Panc1 (cell line): ENCODE data around the gene MRPL27. TPM values are rescaled to one million over a fixed set of nuclear protein-coding genes. Genes with fewer than 3 reads are reported as not detected.
A peak's percentile ranks its signal among the peaks of the same experiment; 100 is the strongest.

Experiments
- ATAC-seq: fragments of 200-7000 bp; cut with Tn5 transposase; 2 replicates; pipeline ENCODE4 v1.9.1; 2020; ENCODE audit warnings: mild to moderate bottlenecking, moderate library complexity
- BruUV-seq: library from RNA; stranded (reverse); fragments of 400-500 nt; replicated peaks from 2 replicates; lab custom pipeline; 2021; lab: Mats Ljungman, UMichigan
- CTCF ChIA-PET: fragments of 300-600 bp; sonication (Branson Sonifier 250); formaldehyde crosslinking; loops from one replicate; lab custom pipeline; 2022; ENCODE audit warnings: antibody characterized with exemption; lab: Charles Lee
- POLR2A ChIA-PET: fragments of 300-600 bp; sonication (Branson Sonifier 250); formaldehyde crosslinking; loops from one replicate; lab custom pipeline; 2022; ENCODE audit warnings: antibody characterized with exemption; lab: Charles Lee
- DNase-seq: peaks from one replicate; pipeline ENCODE4 v3.0.0-alpha.2; 2010; ENCODE audit warnings: low read depth, low spot score
- H3K27ac ChIP-seq: 2 replicates; pipeline ENCODE4 v1.5.1; 2011; ENCODE audit warnings: mild to moderate bottlenecking, low read length, inconsistent platforms
- H3K27me3 ChIP-seq: fragments of 200-500 bp; sonication (Bioruptor generic); 2 replicates; pipeline ENCODE4 v1.6.0; 2014; ENCODE audit warnings: low read length, inconsistent platforms; ENCODE audit not compliant: control insufficient read depth, insufficient read depth
- H3K36me3 ChIP-seq: fragments of 200-500 bp; sonication (Bioruptor generic); 2 replicates; pipeline ENCODE4 v1.5.1; 2014; ENCODE audit warnings: inconsistent platforms, mild to moderate bottlenecking, low read length, moderate library complexity; ENCODE audit not compliant: control insufficient read depth, insufficient read depth
- H3K4me1 ChIP-seq: 2 replicates; pipeline ENCODE4 v1.5.1; 2011; ENCODE audit warnings: inconsistent platforms, mild to moderate bottlenecking, low read length, moderate library complexity; ENCODE audit not compliant: control insufficient read depth, insufficient read depth
- H3K4me3 ChIP-seq, 2 experiments: 2 replicates each; pipeline ENCODE4 v1.5.1; 2011 to 2012; ENCODE audit warnings: low read depth in 2 of 2, low read length in 2 of 2, mild to moderate bottlenecking in 2 of 2, inconsistent platforms in 1 of 2, moderate library complexity in 1 of 2
- H3K9me3 ChIP-seq: fragments of 200-500 bp; sonication (Bioruptor generic); 2 replicates; pipeline ENCODE4 v1.5.1; 2014; ENCODE audit warnings: low read depth, mild to moderate bottlenecking, inconsistent platforms, low read length, moderate library complexity; ENCODE audit not compliant: control insufficient read depth, insufficient read depth
- CTCF ChIP-seq: fragments of 450-650 bp; IDR thresholded peaks from 2 replicates; pipeline ENCODE4 v1.5.1; 2017; ENCODE audit warnings: mild to moderate bottlenecking
- POLR2AphosphoS5 ChIP-seq: IDR thresholded peaks from 2 replicates; pipeline ENCODE4 v1.6.1; 2012; ENCODE audit warnings: mild to moderate bottlenecking, low read depth, low read length, moderate library complexity
- REST ChIP-seq, 2 experiments: IDR thresholded peaks; 2 replicates each; pipeline ENCODE4 v1.6.1; 2011 to 2012; ENCODE audit warnings: low read depth in 2 of 2, control low read depth in 1 of 2, low read length in 1 of 2, mild to moderate bottlenecking in 1 of 2, moderate library complexity in 1 of 2; ENCODE audit not compliant: insufficient read depth in 1 of 2
- SIN3A ChIP-seq: IDR thresholded peaks from 2 replicates; pipeline ENCODE4 v1.6.1; 2012; ENCODE audit warnings: low read depth, mild to moderate bottlenecking, low read length, moderate library complexity, borderline replicate concordance; ENCODE audit not compliant: insufficient read depth
- TCF7L2 ChIP-seq: IDR thresholded peaks from 2 replicates; pipeline ENCODE4 v1.6.1; 2011; ENCODE audit warnings: mild to moderate bottlenecking, low read depth, low read length, inconsistent platforms
- in situ Hi-C: cut with HindIII; loops from 2 replicates; pipeline ENCODE4 v1.10.0; 2016; ENCODE audit warnings: low sequenced_read_pairs, low pct_unique_long_range_greater_than_20kb
- intact Hi-C: fragments of 100-400 bp; cut with micrococcal nuclease; formaldehyde crosslinking; loops from one replicate; pipeline ENCODE4 v1.10.0; 2022; ENCODE audit not compliant: unreplicated experiment
- total RNA-seq: library from RNA; stranded (reverse); gene quantifications from one replicate; pipeline ENCODE4 v1.2.1, GENCODE V29; 2021; ENCODE audit not compliant: unreplicated experiment

Gene MRPL27
- total RNA-seq, 1 experiment from 2014 or later: 136 TPM

- DNase-seq (peak; percentile 43), ATAC-seq (peak; percentile 76)
- Histone ChIP-seq H3K36me3 (no peaks in the 10 kb centered on the region), H3K27me3 (no peaks in the 10 kb centered on the region), H3K4me1 (peaks cover 7% of the 10 kb centered on the region; the same call in 1 of the 2 replicates), H3K4me3 (no peak overlapping the region), H3K9me3 (no peaks in the 10 kb centered on the region), H3K27ac (no peak overlapping the region)
- POLR2A ChIA-PET: interaction anchor here (0.5 to 0.6 kb wide), 2 partner anchors 20 to 70 kb away, joined by 3 read pairs; no protein-coding TSS in a partner anchor
- intact Hi-C loops: no loop called here
- BruUV-seq: no TSS peak
- TF ChIP-seq CTCF: peak; percentile 92
- TF ChIP-seq TCF7L2: no peak
- no peak for TF ChIP-seq SIN3A
- in situ Hi-C loops: no loop called here
- CTCF ChIA-PET: interaction anchor here (0.6 to 2.6 kb wide), 6 partner anchors 8 to 230 kb away, joined by 3 to 21 read pairs (median 6); partner anchors contain the start of gene LRRC59
Observed at GRCh38 chr17:50361561-50362480, 11.2 kb downstream of the MRPL27 start.

- BruUV-seq: TSS peak; percentile 90
- no peak for TF ChIP-seq REST (IDR thresholded peaks at IDR 0.05; ENCODE audit: insufficient read depth in 1 of 2, low read depth in 2 of 2, low read length in 1 of 2)
- no peak for TF ChIP-seq POLR2AphosphoS5
- no peak for TF ChIP-seq TCF7L2
- no peak for TF ChIP-seq CTCF
- no peak for TF ChIP-seq SIN3A
- intact Hi-C loops: no loop called here
Observed at GRCh38 chr17:50360486-50361115, 12.4 kb downstream of the MRPL27 start.

More at GRCh38 chr17:50360486-50361115, 12.4 kb downstream of the MRPL27 start:
- Histone ChIP-seq H3K4me1 (peaks cover 7% of the 10 kb centered on the region; the same call in 1 of the 2 replicates), H3K36me3 (0 out of 2 replicates have a peak, but pooled peaks cover 2% of the 10 kb centered on the region), H3K27ac (no peak overlapping the region), H3K9me3 (no peaks in the 10 kb centered on the region), H3K4me3 (no peak overlapping the region), H3K27me3 (no peaks in the 10 kb centered on the region)
- ChIA-PET CTCF (interaction anchor here (0.6 to 2.6 kb wide), 4 partner anchors 13 to 332 kb away, joined by 3 to 21 read pairs (median 6); partner anchors contain the start of gene LRRC59), POLR2A (no interaction called here)
- DNase-seq (no peak), ATAC-seq (no peak)
- in situ Hi-C loops: no loop called here
